GM18909 (cell line): ENCODE results near the gene APOBEC3H.

Experiments used
- ATAC-seq: cut with Tn5 transposase; IDR thresholded peaks from one replicate; pipeline ENCODE4 v1.9.1; 2021; ENCODE audit warnings: mild to moderate bottlenecking; ENCODE audit not compliant: unreplicated experiment, poor library complexity

Gene APOBEC3H

DNA sequence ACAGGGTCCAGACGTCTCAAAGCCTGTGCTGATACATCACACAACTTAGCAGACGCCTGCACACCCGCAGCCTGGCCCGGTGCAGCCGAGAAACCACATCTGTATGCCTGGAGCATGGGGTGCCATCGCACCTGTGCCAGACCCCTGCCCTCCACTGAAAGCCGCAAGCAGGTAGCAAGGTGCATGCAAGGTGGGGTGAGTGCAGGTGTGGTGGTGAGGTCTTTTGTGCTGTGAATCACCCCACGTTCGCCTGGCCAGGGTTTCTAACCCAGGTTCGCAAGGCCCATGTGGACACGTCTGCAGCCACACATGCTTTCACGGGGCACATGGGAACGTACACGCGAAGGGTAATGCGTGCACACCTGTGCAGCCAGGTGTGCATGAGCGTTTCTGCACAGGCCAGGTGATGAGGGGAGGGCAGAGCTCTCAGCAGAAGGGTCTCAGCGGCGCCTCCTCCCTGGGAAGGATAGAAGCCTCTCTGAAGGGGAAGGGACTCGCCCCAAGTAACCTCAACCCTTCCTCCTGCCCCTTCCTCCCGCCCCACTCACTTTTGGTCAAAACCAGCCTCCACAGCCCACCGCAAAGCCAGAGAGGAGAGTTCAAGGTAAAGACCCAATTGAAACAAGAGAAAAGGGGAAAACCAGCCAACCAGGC lies 36.0 kb downstream of the APOBEC3H start:
- no peak for ATAC-seq

DNA sequence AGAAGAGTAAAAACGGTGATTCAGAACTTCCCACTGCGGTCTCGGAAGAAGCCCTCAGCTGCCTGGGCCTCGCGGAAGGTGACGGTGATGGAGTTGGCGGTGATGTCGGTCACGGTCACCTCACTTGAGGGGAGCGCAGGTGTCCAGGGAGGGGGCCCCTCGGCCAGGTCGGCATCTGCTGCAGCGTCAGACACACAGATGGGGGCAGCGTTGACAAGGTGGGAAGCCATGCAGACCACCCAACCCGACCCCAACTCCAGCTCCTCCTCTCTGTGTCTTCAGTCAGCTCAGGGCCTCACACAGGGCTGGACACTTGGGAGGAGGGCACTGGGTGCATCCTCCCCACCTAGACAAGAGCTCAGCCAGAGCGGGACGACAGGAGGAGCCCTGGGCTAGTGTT lies 36.8 kb downstream of the APOBEC3H start:
- no peak for ATAC-seq

DNA sequence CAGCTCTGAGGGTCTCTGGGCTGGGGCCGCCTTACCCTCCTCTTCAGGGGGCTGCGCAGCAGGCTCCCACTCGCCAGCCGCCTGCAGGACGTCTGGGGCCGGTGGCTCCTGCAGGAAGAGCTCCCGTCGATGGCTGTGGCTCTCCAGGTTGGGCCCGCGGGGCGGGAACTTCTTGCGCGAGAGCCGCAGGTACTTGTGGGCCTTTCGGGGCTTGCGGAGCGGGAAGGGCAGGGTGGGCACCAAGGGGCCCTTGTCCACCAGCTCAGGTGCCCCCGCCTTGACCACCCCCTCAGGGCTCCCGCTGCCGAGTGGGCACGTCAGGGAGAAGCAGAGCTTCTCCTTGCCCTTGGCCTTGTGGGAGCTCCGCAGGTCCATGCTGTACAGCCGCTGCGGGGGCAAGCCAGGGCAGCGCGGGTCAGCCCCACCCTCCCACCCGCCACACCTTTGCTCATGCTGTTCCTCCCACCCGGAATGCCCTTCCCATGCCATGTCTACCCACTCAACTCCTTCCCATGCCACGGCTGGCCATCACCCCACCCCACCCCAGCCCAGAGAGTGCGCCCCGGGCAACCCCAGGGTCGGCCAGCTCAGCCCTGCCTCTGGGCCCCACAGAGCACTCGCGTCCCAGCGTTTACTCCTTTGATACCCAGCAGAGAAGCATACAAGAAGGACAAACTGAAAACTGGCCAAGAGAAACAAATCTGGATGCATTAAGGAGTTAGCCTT lies 37.5 kb downstream of the APOBEC3H start:
- no peak for ATAC-seq

DNA sequence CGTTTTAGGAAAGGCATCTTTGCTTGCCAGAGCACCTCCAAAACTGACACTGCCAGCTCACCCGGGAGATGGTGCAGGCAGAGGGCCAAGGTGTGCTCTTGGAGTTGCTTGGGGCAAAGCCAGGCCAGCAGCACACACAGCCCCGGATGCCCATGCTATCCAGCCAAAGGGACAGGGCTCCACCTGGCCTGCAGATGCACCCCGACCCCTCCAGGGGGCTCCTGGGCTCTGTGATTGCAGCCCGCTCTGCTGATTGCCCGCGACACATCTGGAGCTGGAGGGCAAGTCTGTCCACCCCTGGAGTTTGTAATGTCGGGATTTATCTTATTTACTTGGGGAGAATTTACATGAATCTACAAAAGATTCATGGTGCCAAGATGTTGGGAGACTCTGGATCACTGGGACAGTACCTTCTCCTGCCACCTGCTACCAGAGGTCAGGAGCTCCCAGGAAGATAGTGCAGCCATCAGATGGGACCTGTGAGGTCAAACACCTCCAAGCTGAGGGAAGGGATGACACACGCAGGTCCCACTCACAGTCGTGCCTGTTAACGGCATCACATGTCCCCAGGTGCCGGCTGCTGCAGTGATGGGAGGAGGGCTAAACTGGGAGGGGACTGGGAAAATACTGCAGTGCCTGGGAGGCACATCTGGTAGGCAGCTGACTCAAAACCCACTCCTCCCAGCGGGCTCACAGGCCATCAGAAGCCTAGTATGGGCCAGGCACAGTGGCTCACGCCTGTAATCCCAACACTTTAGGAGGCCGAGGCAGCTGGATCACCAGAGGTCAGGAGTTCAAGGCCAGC lies 38.2 kb downstream of the APOBEC3H start:
- no peak for ATAC-seq

DNA sequence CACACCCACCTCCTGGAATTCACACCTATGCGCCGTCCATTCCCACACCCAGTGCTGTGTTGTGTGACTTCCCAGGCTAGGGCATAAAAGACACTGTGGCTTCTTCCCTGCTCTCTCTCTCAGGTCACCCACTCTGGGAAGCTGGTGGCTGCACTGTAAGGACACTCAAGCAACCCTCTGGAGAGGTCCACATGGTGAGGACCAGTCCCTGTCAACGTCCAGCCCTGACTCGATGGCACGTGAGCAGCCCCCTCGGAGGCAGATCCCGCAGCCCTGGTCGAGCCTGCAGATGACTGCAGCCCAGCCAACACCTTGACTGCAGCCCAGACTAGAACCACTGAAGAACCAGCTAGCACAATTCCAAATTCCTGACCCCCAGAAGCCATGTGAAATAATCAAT lies 39.3 kb downstream of the APOBEC3H start:
- no peak for ATAC-seq

DNA sequence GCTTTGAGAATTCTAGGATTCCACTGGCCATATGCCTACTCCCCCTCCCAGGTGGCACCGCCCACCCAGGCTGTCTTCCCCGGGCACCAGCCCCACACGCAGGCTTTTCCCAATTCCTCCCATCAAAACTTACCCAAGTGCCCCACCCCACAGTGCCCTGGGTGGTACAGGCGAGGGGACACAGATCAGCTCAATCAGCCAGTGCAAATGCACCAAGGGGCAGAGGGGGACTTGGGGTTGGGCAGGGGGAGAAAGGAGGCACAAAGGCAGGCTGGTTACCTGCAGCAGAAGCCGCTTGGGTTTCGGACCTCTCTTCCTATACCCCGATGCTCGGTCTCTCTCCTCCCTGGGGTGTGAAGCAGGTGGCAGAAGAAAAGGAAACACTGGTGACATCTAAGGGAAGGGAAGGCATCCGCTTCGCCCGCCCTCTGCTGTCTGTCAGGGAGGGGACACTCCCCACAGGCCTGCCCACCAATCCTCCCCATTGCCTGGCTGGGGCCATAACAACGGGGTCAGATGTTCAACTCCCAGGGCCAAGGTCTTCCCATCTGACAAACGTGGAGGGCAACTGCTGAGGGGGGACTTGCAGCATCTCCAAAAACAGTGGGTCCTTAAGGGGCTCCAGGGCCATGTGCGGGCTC lies 41.4 kb downstream of the APOBEC3H start:
- no peak for ATAC-seq

DNA sequence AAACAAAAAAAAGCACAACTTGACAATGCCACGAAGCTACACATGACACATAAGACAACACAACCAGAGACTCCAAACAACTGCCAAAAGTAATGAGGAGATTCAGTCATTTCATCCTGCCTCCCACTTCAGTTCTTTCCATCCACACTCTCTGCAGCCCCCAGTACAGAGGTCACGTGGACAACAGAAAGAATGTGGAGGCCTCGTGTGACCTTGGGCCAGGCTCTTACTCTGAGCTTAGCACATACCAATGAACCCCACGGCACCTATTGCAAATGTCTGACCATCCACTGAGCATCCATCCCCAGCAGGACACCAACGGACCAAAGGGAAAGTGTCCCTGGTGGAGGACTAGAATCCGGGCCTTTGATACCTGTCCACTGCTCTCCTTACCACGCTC lies 42.9 kb downstream of the APOBEC3H start:
- ATAC-seq, result no peak

DNA sequence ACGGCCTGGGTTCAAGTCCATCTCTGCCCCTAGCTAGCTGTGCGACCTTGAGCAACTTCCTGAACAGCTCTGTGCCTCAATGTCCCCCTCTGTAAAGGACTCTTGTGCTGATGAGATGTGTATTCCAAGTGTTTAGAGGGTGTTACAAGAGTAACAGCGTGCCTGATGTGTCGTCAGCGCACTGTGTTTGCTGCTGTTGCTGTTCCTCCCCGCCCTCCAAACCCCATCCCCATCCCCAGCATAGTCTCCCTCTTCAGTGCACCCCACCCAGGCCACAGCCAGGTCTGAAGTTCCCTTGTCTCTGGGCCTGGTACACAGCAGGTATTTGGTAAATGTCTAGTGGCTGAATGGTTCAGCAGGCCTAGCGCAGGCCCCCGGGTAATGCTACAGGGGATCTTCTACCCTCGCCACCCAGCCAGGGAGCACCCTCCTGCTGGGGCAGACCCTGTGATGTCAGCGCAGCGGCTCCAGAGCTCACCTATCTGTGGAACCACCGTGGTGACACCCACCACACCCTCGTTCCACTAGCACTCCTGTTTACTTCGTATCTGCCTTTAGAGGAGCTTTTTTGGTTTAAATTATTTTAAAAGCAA lies 45.1 kb downstream of the APOBEC3H start:
- no peak for ATAC-seq

DNA sequence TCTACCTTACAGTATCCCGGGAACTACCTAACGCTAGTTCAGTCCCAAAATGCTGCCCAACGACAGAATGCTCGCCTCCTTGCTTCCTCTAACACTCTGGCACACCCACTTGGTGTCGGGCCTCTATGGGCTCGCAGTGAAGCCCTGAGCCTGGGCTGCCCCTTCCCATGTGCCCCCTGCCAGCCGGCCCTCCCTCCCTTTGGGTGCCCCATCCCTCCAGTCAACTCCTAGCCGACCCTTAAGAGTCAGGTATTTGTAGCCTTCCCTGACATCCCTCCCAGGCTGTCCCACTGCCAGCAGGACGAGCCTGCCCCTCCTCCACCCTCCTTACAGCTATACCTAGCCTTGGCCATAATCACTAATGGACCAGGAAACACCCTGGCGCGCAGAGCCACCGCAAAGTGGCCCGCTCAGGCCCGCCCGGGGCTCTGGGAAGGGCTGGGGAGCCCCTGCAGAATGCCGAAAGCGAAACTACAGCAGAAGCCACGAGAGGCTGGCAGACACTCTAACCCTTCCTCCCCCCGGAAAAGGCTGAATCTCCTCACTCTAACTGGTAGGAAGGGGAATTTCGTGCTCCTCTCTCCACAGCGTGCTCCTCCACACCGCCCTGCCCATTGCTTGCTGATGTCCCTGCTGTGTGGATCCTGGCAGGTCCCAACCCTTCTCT lies 47.2 kb downstream of the APOBEC3H start:
- peak; percentile 35 for ATAC-seq

DNA sequence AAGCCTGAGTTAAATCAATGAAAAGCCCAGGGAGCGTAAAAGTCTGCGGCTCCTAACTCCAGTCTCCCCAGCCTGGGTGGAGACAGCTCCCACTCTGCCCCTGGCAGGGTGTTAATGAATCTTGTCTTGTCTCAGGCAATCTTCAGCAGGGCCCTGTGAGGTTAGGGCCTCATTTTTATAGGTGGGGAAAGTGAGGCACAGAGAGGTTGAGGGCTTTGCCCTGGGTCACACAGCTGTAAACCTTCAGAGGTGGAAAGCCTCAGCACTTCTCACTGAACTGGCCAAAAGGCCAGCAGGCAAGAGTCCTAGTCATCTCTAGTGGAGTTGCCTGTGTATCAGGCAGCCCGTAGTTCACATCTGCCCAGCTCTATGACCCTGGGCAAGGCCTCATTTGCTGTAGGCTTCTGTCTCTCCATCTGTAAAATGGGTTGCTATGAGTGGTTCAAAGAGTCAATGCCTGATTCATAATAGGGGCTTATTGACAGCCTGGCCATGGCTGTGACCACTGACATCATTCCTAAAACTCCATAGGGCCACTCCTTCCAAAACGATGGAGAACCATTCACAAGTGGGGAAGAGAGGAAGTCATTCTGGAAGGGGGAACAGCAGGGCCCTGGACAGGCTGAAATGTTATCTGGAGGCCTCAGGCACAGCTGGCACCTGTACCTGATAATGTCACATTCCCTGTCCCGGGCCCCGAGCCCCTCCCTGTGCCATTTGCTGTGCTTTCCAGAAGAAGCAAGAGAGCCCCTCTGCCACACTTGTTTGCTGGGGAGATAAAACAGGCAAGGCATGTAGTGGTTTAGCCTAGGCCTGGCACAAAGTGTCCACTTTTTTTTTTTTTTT lies 49.4 kb downstream of the APOBEC3H start:
- ATAC-seq, result no peak

DNA sequence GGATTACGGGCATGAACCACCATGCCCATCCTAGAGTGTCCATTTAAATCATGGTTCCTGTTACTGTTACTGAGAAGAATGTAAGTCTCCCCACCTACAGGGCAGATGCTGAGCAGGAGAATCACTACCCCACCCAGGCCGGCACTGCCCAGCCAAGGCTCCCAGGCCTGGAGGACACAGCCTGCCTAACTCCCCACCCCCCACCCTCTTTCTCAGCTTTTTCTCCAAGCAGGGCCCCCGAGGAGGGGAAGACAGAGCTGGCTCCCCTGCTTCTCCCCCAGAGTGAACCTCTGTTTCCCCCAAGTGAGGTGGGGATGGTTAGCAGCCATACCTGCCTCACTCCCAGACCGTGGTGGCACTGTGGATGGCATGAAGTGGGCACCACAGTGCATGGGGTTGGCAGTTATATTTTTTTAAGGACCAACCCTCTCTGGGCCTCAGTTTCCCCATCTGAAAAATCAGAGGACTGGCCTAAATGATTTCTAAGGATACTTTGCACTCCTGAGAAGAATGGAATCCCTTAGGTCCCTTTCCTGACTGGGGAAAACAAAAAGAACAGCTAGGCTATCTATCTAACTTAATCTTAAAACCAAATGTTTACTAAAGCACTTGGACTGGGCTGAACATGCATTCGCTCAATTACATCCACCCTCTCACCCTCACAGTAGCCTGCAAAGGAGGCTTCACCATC lies 50.4 kb downstream of the APOBEC3H start:
- no peak for ATAC-seq

DNA sequence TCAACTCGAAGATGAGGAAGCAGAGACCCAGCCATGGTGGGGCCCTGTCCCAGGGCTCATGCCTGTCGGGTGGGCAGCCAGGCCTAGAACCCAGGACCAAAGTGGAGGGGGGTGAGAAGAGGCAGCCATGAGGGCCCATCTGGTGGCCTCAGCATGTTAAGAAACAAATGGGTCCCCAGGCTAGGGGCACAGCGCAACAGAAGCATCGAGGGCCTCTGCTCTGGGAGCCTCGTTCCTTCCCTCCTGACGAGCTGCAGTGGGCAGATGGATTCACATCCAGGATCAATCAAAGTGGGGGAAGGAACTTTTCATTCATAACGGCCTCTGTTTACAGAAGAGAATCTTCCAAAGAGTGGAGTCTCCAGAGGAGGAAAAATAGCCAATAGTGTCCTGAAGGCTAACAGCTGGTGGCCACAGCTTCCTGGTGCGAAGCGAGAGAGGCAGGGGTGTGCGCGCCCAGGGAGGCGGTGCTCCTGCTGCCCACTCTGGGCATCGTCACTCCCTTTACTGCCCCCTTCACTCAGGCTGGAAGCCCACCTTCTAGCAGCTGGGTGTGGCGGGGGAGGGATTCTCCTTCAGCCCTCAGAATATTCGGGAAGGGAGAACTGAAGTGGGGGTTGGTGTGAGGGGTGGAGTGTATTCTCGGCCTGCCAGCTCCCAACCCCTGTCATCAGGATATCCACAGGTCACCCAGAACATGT lies 51.1 kb downstream of the APOBEC3H start:
- no peak for ATAC-seq

DNA sequence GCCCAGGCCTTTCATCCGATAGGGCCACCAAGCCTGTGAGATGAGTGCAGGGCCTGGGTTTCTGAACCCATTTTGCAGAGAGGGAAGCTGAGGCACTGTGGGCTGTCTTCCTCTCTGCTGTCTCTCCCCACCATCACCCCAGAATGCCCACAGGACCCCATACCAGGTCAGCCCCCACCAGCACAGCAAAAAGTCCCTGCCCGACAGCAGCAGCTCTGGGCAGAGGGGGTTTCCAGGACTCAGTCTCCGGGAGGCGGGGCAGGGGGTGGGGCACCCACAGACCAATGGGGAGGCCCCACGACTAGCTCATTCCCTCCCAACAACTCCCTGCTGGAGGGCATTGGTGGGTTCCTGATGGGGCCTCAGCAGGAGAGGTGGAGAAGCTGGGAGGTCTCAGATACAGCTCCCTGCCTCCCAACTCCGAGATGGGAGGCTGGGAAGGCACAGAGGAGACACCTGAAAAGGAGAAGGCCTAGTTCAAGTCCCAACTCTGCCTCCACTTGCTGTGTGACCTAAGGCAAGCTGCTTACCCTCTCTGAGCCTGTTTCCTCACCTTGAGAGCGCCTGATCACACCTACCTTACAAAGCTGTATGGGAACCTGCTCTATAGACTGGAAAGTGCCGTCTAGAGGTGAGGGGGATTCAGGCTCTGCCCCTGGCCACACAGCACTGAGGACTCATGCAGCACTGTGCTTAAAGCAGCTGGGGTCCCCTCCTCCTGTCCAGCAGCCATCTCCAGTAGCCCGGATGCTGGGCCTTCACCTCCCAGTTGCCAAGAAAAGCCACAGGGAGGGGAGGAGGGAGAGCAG lies 51.9 kb downstream of the APOBEC3H start:
- ATAC-seq, result no peak

DNA sequence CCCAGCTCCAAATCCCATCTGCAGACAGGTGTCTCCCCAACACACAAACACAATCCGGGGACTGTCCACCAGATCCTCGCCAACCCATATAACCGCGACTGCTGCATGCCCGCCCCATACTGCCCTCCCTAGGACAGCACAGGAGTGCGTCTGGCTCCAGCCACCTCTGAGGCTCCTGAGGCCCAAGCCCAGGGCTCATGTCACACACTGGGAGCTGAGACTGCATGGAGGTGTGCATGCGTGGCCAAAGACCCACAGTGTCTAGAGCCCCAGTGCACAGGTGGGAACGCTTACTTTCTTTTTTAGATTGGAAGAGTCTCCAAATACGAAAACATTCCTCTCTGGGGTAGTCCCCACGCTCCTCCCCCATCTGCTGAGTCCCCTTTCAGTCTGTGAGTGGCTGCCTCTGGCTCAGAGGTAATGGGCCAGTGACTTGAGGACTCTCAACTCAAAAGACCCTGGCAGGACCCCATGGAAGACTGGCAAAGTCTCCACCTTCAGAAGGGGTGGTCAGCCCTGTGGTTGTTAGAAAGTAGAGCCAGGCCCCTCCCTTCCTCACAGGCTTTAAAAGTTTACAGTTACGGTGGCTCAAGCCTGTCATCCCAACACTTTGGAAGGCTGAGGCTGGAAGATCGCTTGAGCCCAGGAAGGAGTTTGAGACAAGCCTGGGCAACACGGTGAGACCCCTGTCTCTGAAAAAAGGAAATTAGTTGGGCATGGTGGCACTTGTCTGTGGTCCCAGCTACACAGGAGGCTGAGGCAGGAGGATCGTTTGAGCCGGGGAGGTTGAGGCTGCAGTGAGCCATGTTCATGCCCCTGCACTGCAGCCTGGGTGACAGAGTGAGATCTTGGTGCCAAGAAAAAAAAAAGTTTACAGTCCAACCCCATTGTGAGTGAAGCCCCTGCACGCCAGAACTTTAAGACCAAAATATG lies 53.1 kb downstream of the APOBEC3H start:
- no peak for ATAC-seq

DNA sequence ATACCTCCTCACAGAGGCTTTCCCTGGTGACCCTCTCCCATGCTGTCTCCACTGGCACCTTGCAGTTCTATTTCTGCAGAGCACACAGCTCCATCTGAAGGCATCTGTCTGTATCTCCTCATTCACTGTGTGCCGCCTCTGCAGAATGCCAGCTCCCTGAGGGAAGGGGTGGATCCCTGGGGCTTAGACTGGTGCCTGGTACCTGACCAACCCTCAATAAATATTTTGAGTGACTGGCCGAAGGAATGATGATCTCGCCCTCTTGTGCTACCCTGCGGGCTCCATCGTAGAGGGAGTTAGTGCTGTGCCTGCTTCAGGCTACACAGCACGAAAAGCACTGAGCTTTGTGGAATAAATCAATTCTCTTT lies 53.8 kb downstream of the APOBEC3H start:
- ATAC-seq, result no peak

DNA sequence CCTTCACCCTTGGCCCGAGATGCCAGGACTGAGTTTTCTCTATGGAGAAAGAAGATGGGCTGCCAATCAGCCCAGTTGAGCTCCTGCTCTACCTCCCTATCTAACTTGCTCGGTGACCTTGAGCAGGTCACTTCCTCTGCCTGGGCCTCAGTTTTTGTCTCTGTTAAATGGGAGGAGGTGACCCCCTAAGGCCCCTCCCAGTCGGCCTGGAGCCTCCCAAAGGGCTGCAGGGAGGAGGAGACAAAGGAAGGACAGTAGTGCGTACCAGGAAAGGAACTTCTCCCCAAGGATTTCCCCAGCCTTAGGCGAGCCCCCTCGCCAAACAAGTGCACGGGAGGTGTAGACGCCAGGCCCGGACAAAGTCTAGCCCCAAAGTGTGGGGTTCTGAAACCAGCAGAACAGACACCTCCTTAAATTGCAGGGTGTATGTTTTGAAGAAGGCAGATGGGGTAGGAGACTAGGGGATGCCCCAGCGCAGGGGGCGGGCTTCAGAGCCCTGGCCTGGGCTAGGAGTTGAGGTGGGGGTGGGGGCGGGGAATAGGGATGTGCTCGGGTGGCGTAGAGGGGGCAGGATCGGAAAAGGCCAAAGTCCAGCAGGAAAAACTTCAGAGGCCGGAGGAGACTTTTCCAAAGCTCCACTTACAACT lies 54.4 kb downstream of the APOBEC3H start:
- no peak for ATAC-seq
